Vagina (tissue), 2 donors: ENCODE data around the gene KCNMB2. TPM values are rescaled to one million over a fixed set of nuclear protein-coding genes. Genes with fewer than 3 reads are reported as not detected.

Experiments used
- DNase-seq, 2 donors: peaks; one replicate each; pipeline ENCODE4 v3.0.0-alpha.2; 2017; ENCODE audit errors: extremely low spot score in 2 of 2
- H3K27ac ChIP-seq: fragments of 200-600 bp; sonication (generic); one replicate; pipeline ENCODE4 v1.5.1; 2019
- H3K27me3 ChIP-seq: fragments of 200-600 bp; sonication (generic); one replicate; pipeline ENCODE4 v1.5.1; 2019
- H3K36me3 ChIP-seq, 2 donors: fragments of 200-600 bp; sonication (generic); one replicate each; pipeline ENCODE4 v1.5.1; 2017 to 2019
- H3K4me1 ChIP-seq: fragments of 200-600 bp; sonication (generic); one replicate; pipeline ENCODE4 v1.5.1; 2019
- H3K4me3 ChIP-seq, 2 donors: fragments of 200-600 bp; sonication (generic); 1 replicate in 1 of 2; 2 replicates in 1 of 2; pipeline ENCODE4 v1.5.1; 2016 to 2019
- H3K9me3 ChIP-seq: fragments of 200-600 bp; sonication (generic); one replicate; pipeline ENCODE4 v1.5.1; 2019
- POLR2A ChIP-seq, 2 donors: fragments of 450-650 bp; IDR thresholded peaks; one replicate each; pipeline ENCODE4 v1.6.1; 2017; ENCODE audit warnings: antibody characterized with exemption in 2 of 2, mild to moderate bottlenecking in 2 of 2, moderate library complexity in 2 of 2
- POLR2AphosphoS5 ChIP-seq, 2 donors: sonication (generic); formaldehyde crosslinking; IDR thresholded peaks; one replicate each; pipeline ENCODE4 v1.9.0; 2017; ENCODE audit warnings: antibody characterized with exemption in 2 of 2, mild to moderate bottlenecking in 2 of 2, low read depth in 1 of 2; ENCODE audit not compliant: insufficient read depth in 1 of 2
- intact Hi-C: fragments of 100-400 bp; cut with DNase I; formaldehyde crosslinking; loops from one replicate; pipeline ENCODE4 v1.15.1; 2023
- total RNA-seq: library from RNA; depleted of rRNA; stranded (reverse); fragments of >200 nt; gene quantifications from one replicate; pipeline ENCODE4 v1.2.3, GENCODE V29; 2016
- TF ChIP-seq, protein P1 (sequence below), 3 experiments: fragments of 450-650 bp in 2 of 3; fragments of 200-600 bp in 1 of 3; sonication (generic) in 1 of 3; IDR thresholded peaks; one replicate each; pipeline ENCODE4 v1.5.1; 2017 to 2019; ENCODE audit warnings: antibody characterized with exemption in 3 of 3, mild to moderate bottlenecking in 2 of 3, moderate library complexity in 2 of 3

Gene KCNMB2
- total RNA-seq, 1 donor from 2014 or later: 1.5 TPM

DNA sequence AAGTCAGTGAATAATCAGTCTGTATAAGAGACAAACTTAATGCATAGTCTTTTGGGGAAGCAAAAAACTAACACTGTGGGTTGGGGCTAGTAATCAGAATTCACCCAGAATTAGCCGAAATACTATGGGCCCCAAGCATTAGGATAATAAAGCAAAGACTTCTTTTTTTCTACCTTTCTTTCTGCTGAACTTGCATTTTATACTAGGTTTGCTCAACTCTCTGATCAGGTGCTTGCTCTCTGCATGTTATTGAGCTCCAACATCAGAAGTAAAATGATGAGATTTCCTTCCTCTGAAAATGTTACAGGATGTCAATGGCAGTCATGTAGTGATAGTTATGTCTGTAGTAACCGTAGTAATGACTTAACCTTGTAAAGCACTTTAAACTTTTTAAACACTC lies 216.6 kb downstream of the KCNMB2 start:
- TF ChIP-seq, protein P1, sequence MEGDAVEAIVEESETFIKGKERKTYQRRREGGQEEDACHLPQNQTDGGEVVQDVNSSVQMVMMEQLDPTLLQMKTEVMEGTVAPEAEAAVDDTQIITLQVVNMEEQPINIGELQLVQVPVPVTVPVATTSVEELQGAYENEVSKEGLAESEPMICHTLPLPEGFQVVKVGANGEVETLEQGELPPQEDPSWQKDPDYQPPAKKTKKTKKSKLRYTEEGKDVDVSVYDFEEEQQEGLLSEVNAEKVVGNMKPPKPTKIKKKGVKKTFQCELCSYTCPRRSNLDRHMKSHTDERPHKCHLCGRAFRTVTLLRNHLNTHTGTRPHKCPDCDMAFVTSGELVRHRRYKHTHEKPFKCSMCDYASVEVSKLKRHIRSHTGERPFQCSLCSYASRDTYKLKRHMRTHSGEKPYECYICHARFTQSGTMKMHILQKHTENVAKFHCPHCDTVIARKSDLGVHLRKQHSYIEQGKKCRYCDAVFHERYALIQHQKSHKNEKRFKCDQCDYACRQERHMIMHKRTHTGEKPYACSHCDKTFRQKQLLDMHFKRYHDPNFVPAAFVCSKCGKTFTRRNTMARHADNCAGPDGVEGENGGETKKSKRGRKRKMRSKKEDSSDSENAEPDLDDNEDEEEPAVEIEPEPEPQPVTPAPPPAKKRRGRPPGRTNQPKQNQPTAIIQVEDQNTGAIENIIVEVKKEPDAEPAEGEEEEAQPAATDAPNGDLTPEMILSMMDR (IDR thresholded peaks at IDR 0.05): no peak
- TF ChIP-seq POLR2AphosphoS5 (IDR thresholded peaks at IDR 0.05; ENCODE audit: insufficient read depth in 1 of 2, low read depth in 1 of 2) (no peak), POLR2A (IDR thresholded peaks at IDR 0.05) (no peak)
- H3K4me3 ChIP-seq: no peak overlapping the region

DNA sequence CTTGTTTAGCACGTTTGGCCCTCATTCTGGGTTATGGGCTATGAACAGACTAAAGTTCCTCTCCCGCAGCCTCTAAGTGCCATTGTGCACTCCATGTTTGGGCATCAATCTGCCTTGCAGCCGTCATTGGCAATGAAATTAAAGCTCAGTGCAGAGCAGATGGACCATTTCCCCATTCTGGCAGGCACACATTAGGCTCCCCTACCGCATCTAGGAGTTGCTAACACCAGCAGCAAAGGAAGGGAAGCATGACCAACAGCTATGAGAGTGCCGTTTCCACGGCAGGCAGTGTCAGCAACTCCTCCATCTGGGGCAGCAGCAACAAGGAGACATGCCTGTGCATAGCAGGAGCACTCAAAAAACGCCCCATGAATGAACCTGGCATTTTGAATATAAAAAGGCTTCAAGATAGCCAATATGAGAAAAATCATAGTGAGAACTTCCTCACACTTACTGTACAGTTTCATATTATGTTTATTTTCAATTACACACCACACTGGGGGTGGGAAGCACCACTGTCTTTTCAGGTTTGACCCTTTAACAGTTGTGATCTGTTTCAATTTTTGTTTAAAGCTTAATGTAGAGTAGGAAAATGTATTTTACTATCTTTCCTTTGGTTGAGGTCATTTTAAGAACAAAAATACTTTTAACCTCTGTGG lies 218.7 kb downstream of the KCNMB2 start:
- no peaks in the 10 kb centered on the region for H3K36me3 ChIP-seq
- H3K27ac ChIP-seq: no peak overlapping the region
- intact Hi-C loops: no loop called here
- no peaks in the 10 kb centered on the region for H3K4me1 ChIP-seq
- DNase-seq: no peak
- no peaks in the 10 kb centered on the region for H3K9me3 ChIP-seq
- H3K4me3 ChIP-seq: no peak overlapping the region
- H3K27me3 ChIP-seq: no peaks in the 10 kb centered on the region
- TF ChIP-seq, protein P1 (IDR thresholded peaks at IDR 0.05): no peak
- TF ChIP-seq POLR2AphosphoS5 (IDR thresholded peaks at IDR 0.05; ENCODE audit: insufficient read depth in 1 of 2, low read depth in 1 of 2) (no peak), POLR2A (IDR thresholded peaks at IDR 0.05) (no peak)

More for the DNA sequence above, 216.6 kb downstream of the KCNMB2 start:
- no peaks in the 10 kb centered on the region for H3K36me3 ChIP-seq
- H3K4me1 ChIP-seq: no peaks in the 10 kb centered on the region
- no peaks in the 10 kb centered on the region for H3K9me3 ChIP-seq
- intact Hi-C loops: no loop called here
- H3K27ac ChIP-seq: no peak overlapping the region
- no peaks in the 10 kb centered on the region for H3K27me3 ChIP-seq
- DNase-seq: no peak

DNA sequence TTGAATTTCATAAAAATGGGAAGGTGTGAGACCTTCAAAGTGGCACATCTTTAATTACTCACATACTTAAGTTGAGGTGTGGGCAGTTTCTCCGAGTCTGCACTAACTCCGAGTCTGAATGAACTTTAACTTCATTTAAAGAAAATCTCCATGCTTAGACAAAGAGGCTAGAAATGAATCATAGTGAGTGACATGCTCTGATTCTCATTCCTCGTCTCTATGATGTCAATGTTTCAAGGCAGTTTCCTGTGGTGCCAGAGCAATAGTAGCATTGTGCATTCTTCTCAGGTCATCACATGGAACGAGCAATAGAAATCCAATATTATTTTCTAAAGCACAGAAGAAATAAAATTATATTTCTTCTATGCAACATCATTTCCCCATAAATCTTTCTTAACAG lies 224.8 kb downstream of the KCNMB2 start:
- DNase-seq: no peak
- intact Hi-C loops: no loop called here
- TF ChIP-seq, protein P1 (IDR thresholded peaks at IDR 0.05): no peak
- TF ChIP-seq POLR2A (IDR thresholded peaks at IDR 0.05) (no peak), POLR2AphosphoS5 (IDR thresholded peaks at IDR 0.05; ENCODE audit: insufficient read depth in 1 of 2, low read depth in 1 of 2) (no peak)

DNA sequence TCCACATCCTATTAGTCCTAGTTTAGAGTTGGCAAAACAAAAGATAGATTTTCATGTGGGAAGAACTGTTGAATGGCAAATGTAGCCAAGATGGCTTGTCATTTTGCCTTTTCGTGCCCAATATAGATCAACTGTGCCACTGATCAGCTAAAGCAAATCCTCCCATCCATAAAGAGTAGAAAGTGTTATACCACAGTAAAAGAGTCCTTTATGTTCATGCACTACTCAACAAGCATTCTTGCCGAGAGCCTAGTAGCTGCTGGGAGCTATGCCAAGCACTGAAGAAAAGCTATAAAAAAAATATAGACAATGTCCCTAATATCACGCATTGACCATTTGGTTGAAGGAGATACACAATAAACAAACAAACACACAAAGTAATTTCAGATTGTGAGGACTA lies 225.2 kb downstream of the KCNMB2 start:
- intact Hi-C loops: no loop called here
- no peak overlapping the region for H3K4me3 ChIP-seq

More for the DNA sequence above, 224.8 kb downstream of the KCNMB2 start:
- Histone ChIP-seq H3K36me3 (no peaks in the 10 kb centered on the region), H3K27ac (no peak overlapping the region), H3K4me3 (no peak overlapping the region), H3K27me3 (no peaks in the 10 kb centered on the region), H3K9me3 (no peaks in the 10 kb centered on the region), H3K4me1 (no peaks in the 10 kb centered on the region)

DNA sequence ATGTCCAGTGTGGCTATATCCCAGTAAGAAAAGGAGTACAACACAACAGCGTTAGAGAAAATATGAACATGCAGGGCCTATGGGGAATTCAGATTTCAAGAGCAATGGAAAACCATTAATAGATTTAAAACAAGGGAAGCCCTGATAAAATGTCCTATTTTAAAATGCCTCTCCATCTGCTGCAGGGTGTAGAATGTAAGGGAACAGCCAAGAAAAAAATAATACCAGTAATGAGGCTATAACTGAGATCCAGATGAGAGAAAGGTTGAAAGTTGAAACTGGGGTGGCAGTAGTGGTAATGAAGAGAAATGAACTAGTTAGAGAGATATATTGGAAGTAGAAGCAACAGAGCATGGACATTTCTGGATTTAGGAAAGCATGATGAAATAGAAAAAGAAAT lies 226.1 kb downstream of the KCNMB2 start:
- no peak for DNase-seq
- intact Hi-C loops: no loop called here
- Histone ChIP-seq H3K27me3 (no peaks in the 10 kb centered on the region), H3K36me3 (no peaks in the 10 kb centered on the region), H3K27ac (no peak overlapping the region), H3K4me3 (no peak overlapping the region), H3K9me3 (no peaks in the 10 kb centered on the region), H3K4me1 (no peaks in the 10 kb centered on the region)
- no peak for TF ChIP-seq POLR2AphosphoS5 (IDR thresholded peaks at IDR 0.05; ENCODE audit: insufficient read depth in 1 of 2, low read depth in 1 of 2)
- no peak for TF ChIP-seq POLR2A (IDR thresholded peaks at IDR 0.05)
- TF ChIP-seq, protein P1 (IDR thresholded peaks at IDR 0.05): no peak

More for the DNA sequence above, 225.2 kb downstream of the KCNMB2 start:
- H3K27ac ChIP-seq: no peak overlapping the region
- no peak for TF ChIP-seq POLR2AphosphoS5 (IDR thresholded peaks at IDR 0.05; ENCODE audit: insufficient read depth in 1 of 2, low read depth in 1 of 2)
- TF ChIP-seq, protein P1 (IDR thresholded peaks at IDR 0.05): no peak
- TF ChIP-seq POLR2A (IDR thresholded peaks at IDR 0.05): no peak
- H3K9me3 ChIP-seq: no peaks in the 10 kb centered on the region
- DNase-seq: no peak
- H3K4me1 ChIP-seq: no peaks in the 10 kb centered on the region
- H3K27me3 ChIP-seq: no peaks in the 10 kb centered on the region
- no peaks in the 10 kb centered on the region for H3K36me3 ChIP-seq
